ENCODE data around the gene ACOX1. TPM values are rescaled to one million over a fixed set of nuclear protein-coding genes. Genes with fewer than 3 reads are reported as not detected.
A peak's percentile ranks its signal among the peaks of the same experiment; 100 is the strongest.

The ACOX1 gene
- total RNA-seq, 1 donor from 2014 or later = 75.2 TPM

- Histone ChIP-seq H3K27ac (peak overlapping the region; percentile 94), H3K4me3 (no peak overlapping the region), H3K27me3 (no peaks in the 10 kb centered on the region), H3K9me3 (no peaks in the 10 kb centered on the region), H3K4me1 (peaks cover 18% of the 10 kb centered on the region), H3K36me3 (peaks cover 16% of the 10 kb centered on the region)
- DNase-seq (no peak), ATAC-seq (no peak)
- intact Hi-C loops (cut with DNase I) = loop anchor here (5.0 kb wide), 1 partner anchor 101 kb away; no protein-coding TSS in a partner anchor
- TF ChIP-seq CTCF (IDR thresholded peaks at IDR 0.05) = no peak
Measured at GRCh38 chr17:75906143-75906884, 72.7 kb downstream of the ACOX1 start.

- ATAC-seq = peak; percentile 95
- peak within 1 kb of the TSS; percentile 94 for H3K4me3 ChIP-seq
- no peaks in the 10 kb centered on the region for H3K9me3 ChIP-seq
- H3K4me1 ChIP-seq = peaks cover 18% of the 10 kb centered on the region
- peaks cover 30% of the 10 kb centered on the region for H3K36me3 ChIP-seq
- peak; percentile 97 for TF ChIP-seq CTCF (IDR thresholded peaks at IDR 0.05)
- intact Hi-C loops (cut with DNase I) = loop anchor here (5.0 kb wide), 1 partner anchor 102 kb away; no protein-coding TSS in a partner anchor
- no peaks in the 10 kb centered on the region for H3K27me3 ChIP-seq
- peak; percentile 98 for DNase-seq
- peak within 1 kb of the TSS; percentile 94 for H3K27ac ChIP-seq
Measured at GRCh38 chr17:75904749-75905521, 74.0 kb downstream of the ACOX1 start, which contains the start of gene MRPL38. Gene MRPL38 (minus strand): TSS chr17:75904884. CDS start chr17:75904875, 9 bp downstream.

- intact Hi-C loops (cut with DNase I) = no loop called here
- no peaks in the 10 kb centered on the region for H3K27me3 ChIP-seq
- no peaks in the 10 kb centered on the region for H3K9me3 ChIP-seq
- peaks cover 52% of the 10 kb centered on the region for H3K36me3 ChIP-seq
- peaks cover 18% of the 10 kb centered on the region for H3K4me1 ChIP-seq
- DNase-seq = no peak
- no peak overlapping the region for H3K27ac ChIP-seq
- no peak for TF ChIP-seq CTCF (IDR thresholded peaks at IDR 0.05)
- no peak overlapping the region for H3K4me3 ChIP-seq
- no peak for ATAC-seq
Measured at GRCh38 chr17:75902406-75902805, 76.6 kb downstream of the ACOX1 start.

- Histone ChIP-seq H3K9me3 (no peaks in the 10 kb centered on the region), H3K4me3 (no peak overlapping the region), H3K36me3 (peaks cover 52% of the 10 kb centered on the region), H3K4me1 (peaks cover 18% of the 10 kb centered on the region), H3K27ac (no peak overlapping the region), H3K27me3 (no peaks in the 10 kb centered on the region)
- ATAC-seq (no peak), DNase-seq (no peak)
- intact Hi-C loops (cut with DNase I) = no loop called here
- TF ChIP-seq CTCF (IDR thresholded peaks at IDR 0.05) = no peak
Measured at GRCh38 chr17:75901727-75902126, 77.2 kb downstream of the ACOX1 start.

GRCh38 chr17:75900691-75901533 is 78.1 kb downstream of the ACOX1 start:
- Histone ChIP-seq H3K4me1 (peaks cover 18% of the 10 kb centered on the region), H3K27ac (no peak overlapping the region), H3K27me3 (no peaks in the 10 kb centered on the region), H3K9me3 (no peaks in the 10 kb centered on the region), H3K36me3 (peaks cover 52% of the 10 kb centered on the region), H3K4me3 (no peak overlapping the region)
- intact Hi-C loops (cut with DNase I) = no loop called here
- ATAC-seq (no peak), DNase-seq (peak; percentile 61)
- no peak for TF ChIP-seq CTCF (IDR thresholded peaks at IDR 0.05)

Measured in upper lobe of right lung (tissue), 1 donor.